Neural progenitor cell (in vitro differentiated cells): ENCODE results near the gene PIGV. TPM values are rescaled to one million over a fixed set of nuclear protein-coding genes. Genes with fewer than 3 reads are reported as not detected.

Source experiments
- DNase-seq: peaks from one replicate; pipeline ENCODE4 v3.0.0-alpha.2; 2016; ENCODE audit warnings: low spot score
- H2AFZ ChIP-seq: fragments of 200-600 bp; sonication (generic); replicated peaks from 2 replicates; pipeline ENCODE4 v1.6.1; 2016; ENCODE audit warnings: antibody characterized with exemption
- H3F3A ChIP-seq: fragments of 200-600 bp; sonication (generic); 2 replicates; pipeline ENCODE4 v1.6.1; 2016; ENCODE audit warnings: antibody characterized with exemption, low read depth
- H3K27ac ChIP-seq: fragments of 200-600 bp; sonication (generic); 2 replicates; pipeline ENCODE4 v1.5.1; 2016; ENCODE audit warnings: mild to moderate bottlenecking
- H3K27me3 ChIP-seq: fragments of 200-600 bp; sonication (generic); 2 replicates; pipeline ENCODE4 v1.6.1; 2016; ENCODE audit warnings: mild to moderate bottlenecking, moderate library complexity
- H3K36me3 ChIP-seq: fragments of 200-600 bp; sonication (generic); 2 replicates; pipeline ENCODE4 v1.5.1; 2016
- H3K4me1 ChIP-seq: fragments of 200-600 bp; sonication (generic); 2 replicates; pipeline ENCODE4 v1.6.1; 2016; ENCODE audit warnings: mixed run types
- H3K4me2 ChIP-seq: fragments of 200-600 bp; sonication (generic); 2 replicates; pipeline ENCODE4 v1.6.1; 2016
- H3K4me3 ChIP-seq: fragments of 200-600 bp; sonication (generic); 2 replicates; pipeline ENCODE4 v1.5.1; 2016
- H3K79me2 ChIP-seq: fragments of 200-600 bp; sonication (generic); 2 replicates; pipeline ENCODE4 v1.6.1; 2016; ENCODE audit warnings: low read depth
- H3K9ac ChIP-seq: fragments of 200-600 bp; sonication (generic); 2 replicates; pipeline ENCODE4 v1.6.1; 2016
- H3K9me3 ChIP-seq: fragments of 200-600 bp; sonication (generic); 2 replicates; pipeline ENCODE4 v1.5.1; 2016; ENCODE audit warnings: low read depth
- H4K20me1 ChIP-seq: fragments of 200-600 bp; sonication (generic); 2 replicates; pipeline ENCODE4 v1.6.1; 2016; ENCODE audit warnings: low read depth
- H3K27ac Mint-ChIP-seq: 3 replicates; pipeline ENCODE4 v1.8.0; 2021; ENCODE audit warnings: mixed read lengths
- H3K27me3 Mint-ChIP-seq: 2 replicates; pipeline ENCODE4 v1.8.0; 2022; ENCODE audit warnings: low read depth, mild to moderate bottlenecking, inconsistent platforms, moderate library complexity, mixed read lengths; ENCODE audit not compliant: insufficient read depth
- H3K36me3 Mint-ChIP-seq: 3 replicates; pipeline ENCODE4 v1.8.0; 2021; ENCODE audit warnings: mixed read lengths
- H3K4me1 Mint-ChIP-seq: 3 replicates; pipeline ENCODE4 v1.8.0; 2021; ENCODE audit warnings: mixed read lengths
- H3K4me3 Mint-ChIP-seq: 3 replicates; pipeline ENCODE4 v1.8.0; 2021; ENCODE audit warnings: mild to moderate bottlenecking, moderate library complexity, mixed read lengths
- H3K9me3 Mint-ChIP-seq: 3 replicates; pipeline ENCODE4 v1.8.0; 2020; ENCODE audit warnings: mixed read lengths
- CTCF ChIP-seq: fragments of 200-600 bp; sonication (generic); IDR thresholded peaks from 2 replicates; pipeline ENCODE4 v1.5.1; 2017; ENCODE audit warnings: antibody characterized with exemption, mild to moderate bottlenecking
- EZH2 ChIP-seq: fragments of 200-600 bp; sonication (generic); IDR thresholded peaks from 2 replicates; pipeline ENCODE4 v1.6.1; 2017; ENCODE audit warnings: antibody characterized with exemption, mild to moderate bottlenecking, moderate library complexity
- EZH2phosphoT487 ChIP-seq: fragments of 200-600 bp; sonication (generic); IDR thresholded peaks from 2 replicates; pipeline ENCODE4 v1.6.1; 2017; ENCODE audit warnings: antibody characterized with exemption
- total RNA-seq: library from RNA; depleted of rRNA; stranded (reverse); fragments of >200 nt; gene quantifications from 2 replicates; pipeline ENCODE4 v1.2.3, GENCODE V29; 2015; ENCODE audit warnings: low replicate concordance

PIGV gene
- total RNA-seq, 1 donor from 2014 or later = 19.4 TPM

GRCh38 chr1:26820784-26821269 is 33.1 kb downstream of the PIGV start:
- Histone ChIP-seq H3K4me2 (no peak overlapping the region), H3K4me3 (no peak overlapping the region), H3F3A (peaks cover under 1% of the 10 kb centered on the region), H3K27me3 (no peaks in the 10 kb centered on the region), H3K79me2 (no peaks in the 10 kb centered on the region), H3K4me1 (peaks cover 2% of the 10 kb centered on the region), H2AFZ (no peak overlapping the region), H3K9ac (no peak overlapping the region), H3K36me3 (no peaks in the 10 kb centered on the region), H3K9me3 (no peaks in the 10 kb centered on the region), H4K20me1 (no peaks in the 10 kb centered on the region), H3K27ac (no peak overlapping the region)
- Mint-ChIP-seq H3K9me3 (peaks cover 9% of the 10 kb centered on the region), H3K4me3 (no peak overlapping the region), H3K27ac (no peak overlapping the region), H3K27me3 (peaks cover 7% of the 10 kb centered on the region), H3K36me3 (no peaks in the 10 kb centered on the region), H3K4me1 (no peaks in the 10 kb centered on the region)
- TF ChIP-seq EZH2phosphoT487 (no peak), CTCF (no peak), EZH2 (no peak)
- DNase-seq = no peak

GRCh38 chr1:26822737-26823395 is 35.1 kb downstream of the PIGV start:
- Histone ChIP-seq H3K79me2 (peaks cover 11% of the 10 kb centered on the region), H3K4me3 (no peak overlapping the region), H3K27ac (no peak overlapping the region), H3K36me3 (no peaks in the 10 kb centered on the region), H3K9me3 (no peaks in the 10 kb centered on the region), H2AFZ (no peak overlapping the region), H3K27me3 (no peaks in the 10 kb centered on the region), H3F3A (peaks cover 11% of the 10 kb centered on the region), H3K4me2 (no peak overlapping the region), H3K4me1 (peaks cover 13% of the 10 kb centered on the region), H4K20me1 (peaks cover 8% of the 10 kb centered on the region), H3K9ac (no peak overlapping the region)
- Mint-ChIP-seq H3K9me3 (peaks cover 4% of the 10 kb centered on the region), H3K27ac (no peak overlapping the region), H3K4me3 (no peak overlapping the region), H3K4me1 (peaks cover 9% of the 10 kb centered on the region), H3K27me3 (peaks cover 12% of the 10 kb centered on the region), H3K36me3 (peaks cover 1% of the 10 kb centered on the region)
- TF ChIP-seq EZH2phosphoT487 = no peak
- TF ChIP-seq CTCF = no peak
- DNase-seq = no peak

- Histone ChIP-seq H3K4me1 (peaks cover 30% of the 10 kb centered on the region), H3K9ac (no peak overlapping the region), H3K27me3 (no peaks in the 10 kb centered on the region), H3K4me2 (no peak overlapping the region), H3F3A (peaks cover 20% of the 10 kb centered on the region), H4K20me1 (peaks cover 25% of the 10 kb centered on the region), H3K79me2 (peaks cover 28% of the 10 kb centered on the region), H3K36me3 (no peaks in the 10 kb centered on the region), H3K4me3 (no peak overlapping the region), H3K9me3 (no peaks in the 10 kb centered on the region), H2AFZ (no peak overlapping the region), H3K27ac (no peak overlapping the region)
- peak overlapping the region; percentile 5 for H3K4me3 Mint-ChIP-seq
- H3K36me3 Mint-ChIP-seq = peaks cover 2% of the 10 kb centered on the region
- no peaks in the 10 kb centered on the region for H3K9me3 Mint-ChIP-seq
- TF ChIP-seq EZH2 = no peak
- no peak for TF ChIP-seq EZH2phosphoT487
- no peak for TF ChIP-seq CTCF
- peaks cover 14% of the 10 kb centered on the region for H3K27me3 Mint-ChIP-seq
- no peak overlapping the region for H3K27ac Mint-ChIP-seq
- no peak for DNase-seq
- peaks cover 25% of the 10 kb centered on the region for H3K4me1 Mint-ChIP-seq
Observed at GRCh38 chr1:26824731-26825130, 37.0 kb downstream of the PIGV start.
